HEK293 (cell line): Measurements from ENCODE around the gene FZD1.

Experiments used
- CTCF ChIA-PET: fragments of 350-600 bp; formaldehyde crosslinking; extraction: SDS; loops from one replicate; lab custom pipeline; 2021; ENCODE audit warnings: antibody characterized with exemption; lab: Yijun Ruan, JAX
- POLR2A ChIA-PET: fragments of 300-600 bp; formaldehyde crosslinking; extraction: SDS; loops from one replicate; lab custom pipeline; 2020; ENCODE audit warnings: antibody characterized with exemption, inconsistent platforms; lab: Yijun Ruan, JAX
- H3K27ac ChIP-seq: fragments of 200-500 bp; sonication (Bioruptor generic); 2 replicates; pipeline ENCODE4 v1.5.1; 2014; ENCODE audit warnings: low read depth, low read length, control low read depth, inconsistent platforms; ENCODE audit errors: extremely low read depth
- H3K36me3 ChIP-seq, 2 experiments: fragments of 200-500 bp in 1 of 2; sonication (Bioruptor generic) in 1 of 2; 1 replicate in 1 of 2; 2 replicates in 1 of 2; pipeline ENCODE4 v1.5.1; 2014 to 2017; ENCODE audit warnings: inconsistent platforms in 2 of 2, low read length in 2 of 2; ENCODE audit not compliant: control insufficient read depth in 2 of 2, insufficient read depth in 1 of 2
- H3K4me1 ChIP-seq: fragments of 200-500 bp; sonication (Bioruptor generic); 2 replicates; pipeline ENCODE4 v1.5.1; 2014; ENCODE audit warnings: mild to moderate bottlenecking, low read length, inconsistent platforms; ENCODE audit not compliant: control insufficient read depth, insufficient read depth
- H3K4me3 ChIP-seq: 2 replicates; pipeline ENCODE4 v1.5.1; 2011; ENCODE audit warnings: low read depth, mild to moderate bottlenecking, control low read depth, low read length, moderate library complexity
- H3K9me3 ChIP-seq: fragments of 200-500 bp; sonication (Bioruptor generic); 2 replicates; pipeline ENCODE4 v1.5.1; 2014; ENCODE audit warnings: low read depth, low read length, inconsistent platforms; ENCODE audit not compliant: control insufficient read depth, insufficient read depth
- GLI2 ChIP-seq: fragments of 450-650 bp; formaldehyde crosslinking; IDR thresholded peaks from 2 replicates; pipeline ENCODE4; 2017; ENCODE audit warnings: missing biosample characterization, missing genetic modification characterization, low read depth, borderline replicate concordance
- IKZF3 ChIP-seq: fragments of 450-650 bp; IDR thresholded peaks from 2 replicates; pipeline ENCODE4 v1.5.0; 2018; ENCODE audit warnings: missing biosample characterization, mild to moderate bottlenecking, missing genetic modification characterization, moderate library complexity
- ZEB2 ChIP-seq: fragments of 450-650 bp; formaldehyde crosslinking; IDR thresholded peaks from 2 replicates; pipeline ENCODE4 v1.5.1; 2016; ENCODE audit warnings: missing biosample characterization, missing genetic modification characterization
- ZNF112 ChIP-seq: fragments of 450-650 bp; formaldehyde crosslinking; IDR thresholded peaks from 2 replicates; pipeline ENCODE4 v1.5.0; 2017; ENCODE audit warnings: missing biosample characterization, missing genetic modification characterization
- ZNF114 ChIP-seq: fragments of 450-650 bp; formaldehyde crosslinking; IDR thresholded peaks from 2 replicates; pipeline ENCODE4 v1.5.0; 2017; ENCODE audit warnings: missing biosample characterization, missing genetic modification characterization
- ZNF16 ChIP-seq: fragments of 450-650 bp; formaldehyde crosslinking; IDR thresholded peaks from 2 replicates; pipeline ENCODE4 v1.5.1; 2016; ENCODE audit warnings: low read depth, missing biosample characterization, missing genetic modification characterization
- ZNF266 ChIP-seq: fragments of 450-650 bp; formaldehyde crosslinking; IDR thresholded peaks from 2 replicates; pipeline ENCODE4 v1.5.1; 2016; ENCODE audit warnings: missing biosample characterization, missing genetic modification characterization, low read depth
- ZNF302 ChIP-seq: fragments of 450-650 bp; formaldehyde crosslinking; IDR thresholded peaks from 2 replicates; pipeline ENCODE4 v1.5.1; 2016; ENCODE audit warnings: missing biosample characterization, missing genetic modification characterization, low read depth
- ZNF501 ChIP-seq: fragments of 450-650 bp; formaldehyde crosslinking; IDR thresholded peaks from 2 replicates; pipeline ENCODE4 v1.5.1; 2016; ENCODE audit warnings: missing biosample characterization, missing genetic modification characterization
- ZNF529 ChIP-seq: fragments of 450-650 bp; formaldehyde crosslinking; IDR thresholded peaks from 2 replicates; pipeline ENCODE4 v1.5.1; 2017; ENCODE audit warnings: missing genetic modification characterization, missing biosample characterization; ENCODE audit not compliant: insufficient replicate concordance
- ZNF544 ChIP-seq: fragments of 450-650 bp; formaldehyde crosslinking; IDR thresholded peaks from 2 replicates; pipeline ENCODE4 v1.5.0; 2017; ENCODE audit warnings: missing biosample characterization, missing genetic modification characterization
- ZNF561 ChIP-seq: fragments of 450-650 bp; IDR thresholded peaks from 2 replicates; pipeline ENCODE4 v1.5.1; 2018; ENCODE audit warnings: missing biosample characterization, missing genetic modification characterization, borderline replicate concordance
- ZNF610 ChIP-seq: fragments of 450-650 bp; formaldehyde crosslinking; IDR thresholded peaks from 2 replicates; pipeline ENCODE4 v1.5.1; 2016; ENCODE audit warnings: missing biosample characterization, missing genetic modification characterization, borderline replicate concordance
- ZNF658 ChIP-seq: fragments of 450-650 bp; formaldehyde crosslinking; IDR thresholded peaks from 2 replicates; pipeline ENCODE4; 2016; ENCODE audit warnings: missing biosample characterization, missing genetic modification characterization
- ZNF76 ChIP-seq: fragments of 450-650 bp; formaldehyde crosslinking; IDR thresholded peaks from 2 replicates; pipeline ENCODE4; 2016; ENCODE audit warnings: low read depth, missing biosample characterization, missing genetic modification characterization, borderline replicate concordance
- ZNF791 ChIP-seq: fragments of 450-650 bp; formaldehyde crosslinking; IDR thresholded peaks from 2 replicates; pipeline ENCODE4 v1.5.1; 2016; ENCODE audit warnings: missing biosample characterization, missing genetic modification characterization
- ZNF792 ChIP-seq: fragments of 450-650 bp; formaldehyde crosslinking; IDR thresholded peaks from 2 replicates; pipeline ENCODE4 v1.5.1; 2016; ENCODE audit warnings: missing biosample characterization, missing genetic modification characterization
- ZNF843 ChIP-seq: fragments of 450-650 bp; formaldehyde crosslinking; IDR thresholded peaks from 2 replicates; pipeline ENCODE4 v1.5.1; 2016; ENCODE audit warnings: missing biosample characterization, missing genetic modification characterization
- TF ChIP-seq, protein P1 (sequence below): fragments of 450-650 bp; formaldehyde crosslinking; conservative IDR thresholded peaks from 2 replicates; pipeline ENCODE4 v1.5.1; 2016; ENCODE audit warnings: low read depth, missing biosample characterization, missing genetic modification characterization
- TF ChIP-seq, protein P2 (sequence below): fragments of 450-650 bp; formaldehyde crosslinking; IDR thresholded peaks from 2 replicates; pipeline ENCODE4 v1.5.1; 2016; ENCODE audit warnings: missing biosample characterization, missing genetic modification characterization
- TF ChIP-seq, protein P3 (sequence below): fragments of 450-650 bp; formaldehyde crosslinking; IDR thresholded peaks from 2 replicates; pipeline ENCODE4; 2016; ENCODE audit warnings: missing biosample characterization, missing genetic modification characterization

FZD1 gene

DNA sequence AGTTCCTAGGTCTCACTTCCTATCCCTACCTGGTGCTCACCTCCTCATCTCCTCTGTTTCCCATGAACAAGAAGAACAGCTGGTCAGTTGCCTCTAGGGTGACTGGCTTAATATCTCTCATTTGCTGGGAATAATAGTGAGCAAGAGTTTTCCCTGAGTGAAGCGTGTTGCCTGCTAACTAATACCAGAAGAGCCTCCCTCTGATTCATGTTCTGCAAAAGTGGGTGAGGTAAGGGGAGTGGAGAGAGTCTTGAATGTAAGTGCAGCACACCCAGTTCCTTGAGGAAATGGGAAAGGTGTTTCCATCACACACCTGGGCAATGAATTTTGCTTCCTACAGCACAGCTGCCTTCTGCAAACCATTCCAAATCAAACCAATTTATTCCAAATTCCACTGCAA, 29.6 kb downstream of the FZD1 start (continued):
- TF ChIP-seq, protein P1, sequence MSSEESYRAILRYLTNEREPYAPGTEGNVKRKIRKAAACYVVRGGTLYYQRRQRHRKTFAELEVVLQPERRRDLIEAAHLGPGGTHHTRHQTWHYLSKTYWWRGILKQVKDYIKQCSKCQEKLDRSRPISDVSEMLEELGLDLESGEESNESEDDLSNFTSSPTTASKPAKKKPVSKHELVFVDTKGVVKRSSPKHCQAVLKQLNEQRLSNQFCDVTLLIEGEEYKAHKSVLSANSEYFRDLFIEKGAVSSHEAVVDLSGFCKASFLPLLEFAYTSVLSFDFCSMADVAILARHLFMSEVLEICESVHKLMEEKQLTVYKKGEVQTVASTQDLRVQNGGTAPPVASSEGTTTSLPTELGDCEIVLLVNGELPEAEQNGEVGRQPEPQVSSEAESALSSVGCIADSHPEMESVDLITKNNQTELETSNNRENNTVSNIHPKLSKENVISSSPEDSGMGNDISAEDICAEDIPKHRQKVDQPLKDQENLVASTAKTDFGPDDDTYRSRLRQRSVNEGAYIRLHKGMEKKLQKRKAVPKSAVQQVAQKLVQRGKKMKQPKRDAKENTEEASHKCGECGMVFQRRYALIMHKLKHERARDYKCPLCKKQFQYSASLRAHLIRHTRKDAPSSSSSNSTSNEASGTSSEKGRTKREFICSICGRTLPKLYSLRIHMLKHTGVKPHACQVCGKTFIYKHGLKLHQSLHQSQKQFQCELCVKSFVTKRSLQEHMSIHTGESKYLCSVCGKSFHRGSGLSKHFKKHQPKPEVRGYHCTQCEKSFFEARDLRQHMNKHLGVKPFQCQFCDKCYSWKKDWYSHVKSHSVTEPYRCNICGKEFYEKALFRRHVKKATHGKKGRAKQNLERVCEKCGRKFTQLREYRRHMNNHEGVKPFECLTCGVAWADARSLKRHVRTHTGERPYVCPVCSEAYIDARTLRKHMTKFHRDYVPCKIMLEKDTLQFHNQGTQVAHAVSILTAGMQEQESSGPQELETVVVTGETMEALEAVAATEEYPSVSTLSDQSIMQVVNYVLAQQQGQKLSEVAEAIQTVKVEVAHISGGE (tag by site-specific recombination) = no peak
- TF ChIP-seq ZNF501 (tag by site-specific recombination) = no peak
- no peak for TF ChIP-seq ZNF76 (tag by site-specific recombination)
- no peak for TF ChIP-seq ZNF561 (tag by site-specific recombination)
- no peak for TF ChIP-seq ZNF112 (tag by site-specific recombination)
- TF ChIP-seq, all 188 proteins: peak for 0

DNA sequence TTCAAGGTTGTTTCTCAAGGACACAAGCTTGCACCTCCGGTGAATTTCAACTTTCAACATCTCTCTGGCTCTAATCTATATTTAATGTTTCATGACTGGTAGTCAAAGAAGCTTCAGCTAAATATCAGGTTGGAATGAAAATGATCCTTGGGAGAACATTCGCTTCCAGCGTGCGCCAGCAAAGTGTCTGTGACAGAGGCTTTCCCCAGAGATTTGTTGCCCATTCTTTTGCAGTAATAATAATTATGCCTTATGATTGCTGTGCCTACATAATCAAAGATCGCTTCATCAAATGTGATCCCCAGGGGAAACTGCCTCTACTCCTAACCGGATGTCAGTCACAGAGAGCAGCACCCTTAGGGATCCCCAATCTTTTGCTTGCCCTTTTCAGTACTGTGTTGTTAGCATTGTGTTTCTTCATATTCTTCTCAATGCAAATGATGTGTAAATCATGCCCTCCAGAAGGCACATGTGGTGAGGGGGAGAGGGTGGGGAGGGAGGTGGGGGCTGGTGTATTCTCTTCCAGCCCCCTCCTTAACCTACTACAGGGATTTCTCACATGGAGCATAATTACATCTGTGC, 30.5 kb downstream of the FZD1 start:
- H3K4me1 ChIP-seq = no peaks in the 10 kb centered on the region
- TF ChIP-seq ZNF791 (no peak), ZNF843 (tag by site-specific recombination) (no peak), ZNF544 (tag by site-specific recombination) (no peak), ZNF792 (no peak), ZNF302 (no peak), ZNF658 (tag by site-specific recombination) (no peak), IKZF3 (tag by site-specific recombination) (no peak), ZEB2 (tag by site-specific recombination) (no peak)
- no peaks in the 10 kb centered on the region for H3K36me3 ChIP-seq
- ChIA-PET CTCF (interaction anchor here (0.6 kb wide), 1 partner anchor 31 kb away, joined by 4 read pairs; no protein-coding TSS in a partner anchor), POLR2A (no interaction called here)
- no peak overlapping the region for H3K27ac ChIP-seq
- H3K9me3 ChIP-seq = no peaks in the 10 kb centered on the region
- no peak overlapping the region for H3K4me3 ChIP-seq

DNA sequence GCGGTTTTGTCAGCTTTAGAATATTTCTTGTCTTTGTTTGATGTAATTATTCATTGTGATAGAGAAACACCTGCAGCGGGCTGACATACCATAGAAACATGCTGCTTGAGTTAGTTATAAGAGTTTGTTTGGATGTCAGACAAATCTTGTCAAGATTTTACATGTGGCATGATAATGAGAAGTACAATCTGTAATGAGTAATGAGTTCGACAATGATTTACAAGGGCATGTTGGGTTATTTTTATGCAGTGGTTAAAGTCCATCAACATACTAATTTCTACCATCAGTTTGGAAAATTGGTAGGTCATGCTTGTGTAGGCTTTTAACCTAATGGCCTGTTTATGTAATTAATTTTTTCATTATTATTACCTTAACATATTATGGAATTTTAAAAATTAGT, 31.3 kb downstream of the FZD1 start:
- no peak overlapping the region for H3K27ac ChIP-seq
- TF ChIP-seq, protein P2, sequence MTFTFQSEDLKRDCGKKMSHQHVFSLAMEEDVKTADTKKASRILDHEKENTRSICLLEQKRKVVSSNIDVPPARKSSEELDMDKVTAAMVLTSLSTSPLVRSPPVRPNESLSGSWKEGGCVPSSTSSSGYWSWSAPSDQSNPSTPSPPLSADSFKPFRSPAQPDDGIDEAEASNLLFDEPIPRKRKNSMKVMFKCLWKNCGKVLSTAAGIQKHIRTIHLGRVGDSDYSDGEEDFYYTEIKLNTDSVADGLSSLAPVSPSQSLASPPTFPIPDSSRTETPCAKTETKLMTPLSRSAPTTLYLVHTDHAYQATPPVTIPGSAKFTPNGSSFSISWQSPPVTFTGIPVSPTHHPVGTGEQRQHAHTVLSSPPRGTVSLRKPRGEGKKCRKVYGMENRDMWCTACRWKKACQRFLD = no peak
- TF ChIP-seq, protein P3, sequence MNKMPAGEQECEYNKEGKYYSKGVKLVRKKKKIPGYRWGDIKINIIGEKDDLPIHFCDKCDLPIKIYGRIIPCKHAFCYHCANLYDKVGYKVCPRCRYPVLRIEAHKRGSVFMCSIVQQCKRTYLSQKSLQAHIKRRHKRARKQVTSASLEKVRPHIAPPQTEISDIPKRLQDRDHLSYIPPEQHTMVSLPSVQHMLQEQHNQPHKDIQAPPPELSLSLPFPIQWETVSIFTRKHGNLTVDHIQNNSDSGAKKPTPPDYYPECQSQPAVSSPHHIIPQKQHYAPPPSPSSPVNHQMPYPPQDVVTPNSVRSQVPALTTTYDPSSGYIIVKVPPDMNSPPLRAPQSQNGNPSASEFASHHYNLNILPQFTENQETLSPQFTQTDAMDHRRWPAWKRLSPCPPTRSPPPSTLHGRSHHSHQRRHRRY (tag by site-specific recombination) = no peak
- no peak for TF ChIP-seq ZNF658 (tag by site-specific recombination)
- H3K4me3 ChIP-seq = no peak overlapping the region
- H3K4me1 ChIP-seq = no peaks in the 10 kb centered on the region
- ChIA-PET CTCF (no interaction called here), POLR2A (no interaction called here)
- H3K9me3 ChIP-seq = no peaks in the 10 kb centered on the region
- no peaks in the 10 kb centered on the region for H3K36me3 ChIP-seq

DNA sequence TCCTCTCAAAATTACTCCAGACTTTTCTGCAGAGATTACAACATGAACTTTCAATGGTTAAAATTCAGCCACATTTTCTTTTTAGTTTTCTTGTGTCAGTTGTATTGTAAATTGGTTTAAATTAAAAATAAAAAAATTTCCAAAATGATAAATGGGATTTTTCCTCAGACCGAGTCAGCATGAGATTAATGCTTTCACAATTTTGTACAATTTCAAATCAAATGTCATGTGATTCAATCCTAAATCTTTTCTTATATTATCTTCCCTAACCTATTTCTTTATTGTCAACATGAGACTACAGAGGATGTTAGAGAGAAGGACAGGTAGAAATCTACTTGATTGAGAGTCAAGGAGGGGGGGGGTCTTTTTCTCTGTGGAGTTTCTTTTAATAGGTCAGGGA, 33.7 kb downstream of the FZD1 start:
- TF ChIP-seq GLI2 (tag by site-specific recombination) (no peak), ZNF529 (no peak), ZNF610 (tag by site-specific recombination) (no peak), ZNF266 (tag by site-specific recombination) (no peak), ZEB2 (tag by site-specific recombination) (no peak), ZNF16 (tag by site-specific recombination) (no peak), ZNF114 (tag by site-specific recombination) (no peak)
- Histone ChIP-seq H3K36me3 (no peaks in the 10 kb centered on the region), H3K27ac (no peak overlapping the region), H3K9me3 (no peaks in the 10 kb centered on the region), H3K4me3 (no peak overlapping the region), H3K4me1 (no peaks in the 10 kb centered on the region)
- ChIA-PET POLR2A (no interaction called here), CTCF (interaction anchor here (0.7 kb wide), 2 partner anchors 10 to 669 kb away, joined by 3 to 4 read pairs; no protein-coding TSS in a partner anchor)
